Ishikawa (cell line): Measurements from ENCODE around the gene GRB10.

ENCODE experiments used
- CEBPB ChIP-seq: IDR thresholded peaks from 2 replicates; pipeline ENCODE4 v1.6.1; 2012
- EGR1 ChIP-seq: IDR thresholded peaks from 2 replicates; pipeline ENCODE4 v1.6.1; 2012
- EP300 ChIP-seq: IDR thresholded peaks from 2 replicates; pipeline ENCODE4 v1.6.1; 2012; ENCODE audit warnings: borderline replicate concordance
- FOXM1 ChIP-seq: IDR thresholded peaks from 2 replicates; pipeline ENCODE4 v1.6.1; 2012; ENCODE audit warnings: low read depth, borderline replicate concordance
- MAX ChIP-seq: IDR thresholded peaks from 2 replicates; pipeline ENCODE4 v1.6.1; 2012
- NFIC ChIP-seq: IDR thresholded peaks from 2 replicates; pipeline ENCODE4 v1.6.1; 2012
- RAD21 ChIP-seq: IDR thresholded peaks from 2 replicates; pipeline ENCODE4 v1.6.1; 2012; ENCODE audit warnings: low read depth
- TAF1 ChIP-seq: IDR thresholded peaks from 2 replicates; pipeline ENCODE4 v1.6.1; 2012; ENCODE audit warnings: low read depth, mild to moderate bottlenecking
- ZBTB7A ChIP-seq: IDR thresholded peaks from 2 replicates; pipeline ENCODE4 v1.6.1; 2012; ENCODE audit warnings: low read depth

GRCh38 chr7:50682079-50682478 lies 100.6 kb downstream of the GRB10 start:
- TF ChIP-seq CEBPB (no peak), EGR1 (no peak), MAX (no peak), EP300 (no peak), TAF1 (no peak), RAD21 (no peak), NFIC (no peak), FOXM1 (no peak), ZBTB7A (no peak)
